Measurements from ENCODE around the gene VPS37C.

DNA sequence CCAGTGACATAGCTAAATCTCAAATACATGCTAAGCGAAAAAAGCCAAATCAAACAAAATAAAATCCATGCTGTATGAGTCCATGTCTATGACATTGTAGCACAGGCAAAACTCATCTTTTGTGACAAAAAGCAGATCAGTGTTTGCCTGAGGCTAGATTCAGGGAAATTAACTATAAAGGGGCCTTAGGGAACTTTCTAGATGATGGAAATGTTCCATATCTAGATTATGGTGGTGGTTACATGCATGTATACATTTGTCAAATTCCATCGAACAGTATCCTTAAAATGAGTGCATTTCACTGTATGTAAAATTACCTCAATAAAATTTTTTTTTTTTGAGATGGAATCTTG is 44.1 kb downstream of the VPS37C start:
- TF ChIP-seq, protein P1, sequence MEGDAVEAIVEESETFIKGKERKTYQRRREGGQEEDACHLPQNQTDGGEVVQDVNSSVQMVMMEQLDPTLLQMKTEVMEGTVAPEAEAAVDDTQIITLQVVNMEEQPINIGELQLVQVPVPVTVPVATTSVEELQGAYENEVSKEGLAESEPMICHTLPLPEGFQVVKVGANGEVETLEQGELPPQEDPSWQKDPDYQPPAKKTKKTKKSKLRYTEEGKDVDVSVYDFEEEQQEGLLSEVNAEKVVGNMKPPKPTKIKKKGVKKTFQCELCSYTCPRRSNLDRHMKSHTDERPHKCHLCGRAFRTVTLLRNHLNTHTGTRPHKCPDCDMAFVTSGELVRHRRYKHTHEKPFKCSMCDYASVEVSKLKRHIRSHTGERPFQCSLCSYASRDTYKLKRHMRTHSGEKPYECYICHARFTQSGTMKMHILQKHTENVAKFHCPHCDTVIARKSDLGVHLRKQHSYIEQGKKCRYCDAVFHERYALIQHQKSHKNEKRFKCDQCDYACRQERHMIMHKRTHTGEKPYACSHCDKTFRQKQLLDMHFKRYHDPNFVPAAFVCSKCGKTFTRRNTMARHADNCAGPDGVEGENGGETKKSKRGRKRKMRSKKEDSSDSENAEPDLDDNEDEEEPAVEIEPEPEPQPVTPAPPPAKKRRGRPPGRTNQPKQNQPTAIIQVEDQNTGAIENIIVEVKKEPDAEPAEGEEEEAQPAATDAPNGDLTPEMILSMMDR (IDR thresholded peaks at IDR 0.05; ENCODE audit: low read depth, low read length, missing input control): no peak
- TF ChIP-seq HNF4A (conservative IDR thresholded peaks at IDR 0.05): no peak
